WTC11 (cell line): ENCODE measurements around the gene JAZF1. TPM values are rescaled to one million over a fixed set of nuclear protein-coding genes. Genes with fewer than 3 reads are reported as not detected.

Source experiments
- ATAC-seq: fragments of 200-7000 bp; cut with Tn5 transposase; 2 replicates; pipeline ENCODE4 v1.10.0; 2021; ENCODE audit warnings: mild to moderate bottlenecking, moderate library complexity
- CTCF ChIA-PET: fragments of 300-600 bp; sonication (Branson Sonifier 250); formaldehyde crosslinking; loops from one replicate; lab custom pipeline; 2021; ENCODE audit warnings: antibody characterized with exemption; lab: Charles Lee
- POLR2A ChIA-PET: fragments of 350-600 bp; sonication (Branson Sonifier 250); formaldehyde crosslinking; loops from one replicate; lab custom pipeline; 2021; ENCODE audit warnings: antibody characterized with exemption; lab: Charles Lee
- DNase-seq: peaks from one replicate; pipeline ENCODE4 v3.0.0; 2021; ENCODE audit warnings: low spot score
- H3K27ac Mint-ChIP-seq: 2 replicates; pipeline ENCODE4 v1.8.0; 2021; ENCODE audit warnings: mixed read lengths
- H3K27me3 Mint-ChIP-seq: 2 replicates; pipeline ENCODE4 v1.8.0; 2021; ENCODE audit warnings: low read depth, mild to moderate bottlenecking, moderate library complexity, mixed read lengths
- H3K36me3 Mint-ChIP-seq: 2 replicates; pipeline ENCODE4 v1.8.0; 2021; ENCODE audit warnings: mixed read lengths
- H3K4me1 Mint-ChIP-seq: 2 replicates; pipeline ENCODE4 v1.8.0; 2022; ENCODE audit warnings: mixed read lengths
- H3K4me3 Mint-ChIP-seq: 2 replicates; pipeline ENCODE4 v1.8.0; 2021; ENCODE audit warnings: mild to moderate bottlenecking, moderate library complexity, mixed read lengths
- H3K9me3 Mint-ChIP-seq: 2 replicates; pipeline ENCODE4 v1.8.0; 2021; ENCODE audit warnings: mixed read lengths
- ATF3 ChIP-seq: sonication (generic); formaldehyde crosslinking; conservative IDR thresholded peaks from 2 replicates; pipeline ENCODE4 v1.8.1; 2022; ENCODE audit warnings: mild to moderate bottlenecking, missing genetic modification reagents
- ETV6 ChIP-seq: sonication (generic); formaldehyde crosslinking; IDR thresholded peaks from 2 replicates; pipeline ENCODE4 v1.8.1; 2022; ENCODE audit warnings: mild to moderate bottlenecking, missing genetic modification reagents
- FOXK1 ChIP-seq: sonication (generic); formaldehyde crosslinking; IDR thresholded peaks from 2 replicates; pipeline ENCODE4 v1.8.0; 2022; ENCODE audit warnings: mild to moderate bottlenecking, moderate library complexity, missing genetic modification reagents
- FOXP1 ChIP-seq: sonication (generic); formaldehyde crosslinking; IDR thresholded peaks from 2 replicates; pipeline ENCODE4 v1.8.0; 2022; ENCODE audit warnings: missing genetic modification reagents, mild to moderate bottlenecking, moderate library complexity, borderline replicate concordance
- GABPB1 ChIP-seq: sonication (generic); formaldehyde crosslinking; IDR thresholded peaks from 2 replicates; pipeline ENCODE4 v1.8.1; 2023; ENCODE audit warnings: mild to moderate bottlenecking, missing genetic modification reagents
- GTF2I ChIP-seq: fragments of 250-450 bp; sonication (Bioruptor Pico); conservative IDR thresholded peaks from 2 replicates; pipeline ENCODE4 v1.4.0; 2021; ENCODE audit warnings: mild to moderate bottlenecking
- MXD4 ChIP-seq: fragments of 250-450 bp; sonication (Bioruptor Pico); IDR thresholded peaks from 2 replicates; pipeline ENCODE4 v1.8.0; 2021; ENCODE audit warnings: mild to moderate bottlenecking, moderate library complexity, borderline replicate concordance
- NFYB ChIP-seq: sonication (generic); formaldehyde crosslinking; conservative IDR thresholded peaks from 2 replicates; pipeline ENCODE4 v1.8.0; 2022; ENCODE audit warnings: low read depth, missing genetic modification reagents
- OVOL2 ChIP-seq: fragments of 250-450 bp; sonication (Bioruptor Pico); IDR thresholded peaks from 2 replicates; pipeline ENCODE4 v1.9.0; 2021; ENCODE audit warnings: mild to moderate bottlenecking, borderline replicate concordance
- ZNF219 ChIP-seq: sonication (generic); formaldehyde crosslinking; IDR thresholded peaks from 2 replicates; pipeline ENCODE4 v1.8.0; 2023; ENCODE audit warnings: missing genetic modification reagents, mild to moderate bottlenecking, borderline replicate concordance
- ZNF263 ChIP-seq: sonication (generic); formaldehyde crosslinking; IDR thresholded peaks from 2 replicates; pipeline ENCODE4 v1.8.1; 2022; ENCODE audit warnings: low read depth, mild to moderate bottlenecking, moderate library complexity, missing genetic modification reagents
- ZNF317 ChIP-seq: sonication (generic); formaldehyde crosslinking; IDR thresholded peaks from 2 replicates; pipeline ENCODE4 v1.8.1; 2023; ENCODE audit warnings: low read depth, mild to moderate bottlenecking, moderate library complexity, missing genetic modification reagents, borderline replicate concordance
- ZNF416 ChIP-seq: fragments of 250-450 bp; sonication (Bioruptor Pico); IDR thresholded peaks from 2 replicates; pipeline ENCODE4 v1.9.0; 2021; ENCODE audit warnings: mild to moderate bottlenecking, inconsistent platforms
- ZNF671 ChIP-seq: fragments of 250-450 bp; sonication (Bioruptor Pico); IDR thresholded peaks from 2 replicates; pipeline ENCODE4 v1.8.0; 2021; ENCODE audit warnings: mild to moderate bottlenecking
- total RNA-seq: library from RNA; stranded (reverse); gene quantifications from 3 replicates; pipeline ENCODE4 v1.2.3, GENCODE V29; 2021
- TF ChIP-seq, protein P1 (sequence below): fragments of 250-450 bp; sonication (Bioruptor Pico); IDR thresholded peaks from 2 replicates; pipeline ENCODE4 v2.1.2; 2022; ENCODE audit warnings: mild to moderate bottlenecking, moderate library complexity
- TF ChIP-seq, protein P2 (sequence below): sonication (generic); formaldehyde crosslinking; conservative IDR thresholded peaks from 2 replicates; pipeline ENCODE4 v1.8.1; 2023; ENCODE audit warnings: mild to moderate bottlenecking, low read depth, missing genetic modification reagents, moderate library complexity
- TF ChIP-seq, protein P3 (sequence below): sonication (generic); formaldehyde crosslinking; IDR thresholded peaks from 2 replicates; pipeline ENCODE4 v1.8.0; 2023; ENCODE audit warnings: missing genetic modification reagents

JAZF1 gene
- total RNA-seq, 1 experiment from 2014 or later, result 19.0 TPM

DNA sequence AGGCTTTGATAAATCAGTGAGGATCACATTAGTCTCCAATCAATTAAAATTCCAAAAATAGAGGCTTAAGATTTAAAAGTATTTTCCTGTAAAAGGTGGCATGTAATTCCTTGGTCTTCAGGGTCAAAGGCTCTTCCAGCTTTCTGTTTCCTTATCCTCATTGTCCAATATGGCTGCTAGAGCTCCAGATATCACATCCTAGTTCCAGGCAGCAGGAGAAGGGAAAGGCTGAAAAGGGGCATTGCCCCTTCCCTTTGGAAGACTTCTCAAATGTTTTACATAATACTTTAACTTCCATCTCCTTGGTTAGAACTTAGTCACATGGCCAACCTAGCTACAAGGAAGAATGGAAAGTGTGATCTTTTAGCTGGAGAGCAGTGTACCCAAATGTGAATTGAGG lies 39.2 kb upstream of the JAZF1 start:
- ChIA-PET POLR2A (no interaction called here), CTCF (no interaction called here)
- Mint-ChIP-seq H3K9me3 (peaks cover 7% of the 10 kb centered on the region), H3K36me3 (no peaks in the 10 kb centered on the region), H3K4me3 (no peak overlapping the region), H3K27ac (no peak overlapping the region), H3K4me1 (peaks cover 22% of the 10 kb centered on the region), H3K27me3 (no peaks in the 10 kb centered on the region)
- ATAC-seq (no peak), DNase-seq (no peak)
- TF ChIP-seq ZNF219 (no peak), ZNF263 (CRISPR knock-in tag) (no peak), ZNF416 (no peak)

GRCh38 chr7:28217143-28217542 lies 36.5 kb upstream of the JAZF1 start:
- H3K36me3 Mint-ChIP-seq, result no peaks in the 10 kb centered on the region
- ATAC-seq, result no peak

DNA sequence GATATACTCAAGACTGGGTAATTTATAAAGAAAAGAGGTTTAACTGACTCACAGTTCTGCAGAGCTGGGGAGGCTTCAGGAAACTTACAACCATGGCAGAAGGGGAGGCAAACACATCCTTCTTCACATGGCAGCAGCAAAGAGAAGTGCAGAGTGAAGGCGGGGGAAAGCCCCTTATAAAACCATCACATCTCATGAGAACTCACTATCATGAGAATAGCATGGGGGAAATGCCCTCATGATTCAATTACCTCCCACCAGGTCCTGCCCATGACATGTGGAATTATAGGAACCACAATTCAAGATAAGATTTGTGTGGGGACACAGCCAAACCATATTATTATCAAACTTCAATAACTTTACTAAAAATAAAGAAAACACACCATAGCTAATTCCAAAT lies 30.4 kb upstream of the JAZF1 start:
- no peak for DNase-seq
- peaks cover 14% of the 10 kb centered on the region for H3K9me3 Mint-ChIP-seq
- no peak for ATAC-seq
- ChIA-PET POLR2A (no interaction called here), CTCF (no interaction called here)
- no peak overlapping the region for H3K27ac Mint-ChIP-seq
- H3K4me1 Mint-ChIP-seq, result peaks cover 4% of the 10 kb centered on the region; the same call in 1 of the 2 replicates
- no peaks in the 10 kb centered on the region for H3K27me3 Mint-ChIP-seq
- H3K36me3 Mint-ChIP-seq, result no peaks in the 10 kb centered on the region
- H3K4me3 Mint-ChIP-seq, result no peak overlapping the region
- TF ChIP-seq GTF2I (CRISPR knock-in tag) (no peak), ZNF263 (CRISPR knock-in tag) (no peak), OVOL2 (CRISPR knock-in tag) (no peak), FOXK1 (no peak), ZNF317 (CRISPR knock-in tag) (no peak), MXD4 (CRISPR knock-in tag) (no peak), FOXP1 (CRISPR knock-in tag) (no peak), ZNF671 (CRISPR knock-in tag) (no peak), ATF3 (no peak), ETV6 (CRISPR knock-in tag) (no peak), NFYB (no peak), GABPB1 (CRISPR knock-in tag) (no peak)
- TF ChIP-seq, protein P1, sequence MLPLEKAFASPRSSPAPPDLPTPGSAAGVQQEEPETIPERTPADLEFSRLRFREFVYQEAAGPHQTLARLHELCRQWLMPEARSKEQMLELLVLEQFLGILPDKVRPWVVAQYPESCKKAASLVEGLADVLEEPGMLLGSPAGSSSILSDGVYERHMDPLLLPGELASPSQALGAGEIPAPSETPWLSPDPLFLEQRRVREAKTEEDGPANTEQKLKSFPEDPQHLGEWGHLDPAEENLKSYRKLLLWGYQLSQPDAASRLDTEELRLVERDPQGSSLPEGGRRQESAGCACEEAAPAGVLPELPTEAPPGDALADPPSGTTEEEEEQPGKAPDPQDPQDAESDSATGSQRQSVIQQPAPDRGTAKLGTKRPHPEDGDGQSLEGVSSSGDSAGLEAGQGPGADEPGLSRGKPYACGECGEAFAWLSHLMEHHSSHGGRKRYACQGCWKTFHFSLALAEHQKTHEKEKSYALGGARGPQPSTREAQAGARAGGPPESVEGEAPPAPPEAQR (CRISPR knock-in tag), result no peak
- TF ChIP-seq, protein P2, sequence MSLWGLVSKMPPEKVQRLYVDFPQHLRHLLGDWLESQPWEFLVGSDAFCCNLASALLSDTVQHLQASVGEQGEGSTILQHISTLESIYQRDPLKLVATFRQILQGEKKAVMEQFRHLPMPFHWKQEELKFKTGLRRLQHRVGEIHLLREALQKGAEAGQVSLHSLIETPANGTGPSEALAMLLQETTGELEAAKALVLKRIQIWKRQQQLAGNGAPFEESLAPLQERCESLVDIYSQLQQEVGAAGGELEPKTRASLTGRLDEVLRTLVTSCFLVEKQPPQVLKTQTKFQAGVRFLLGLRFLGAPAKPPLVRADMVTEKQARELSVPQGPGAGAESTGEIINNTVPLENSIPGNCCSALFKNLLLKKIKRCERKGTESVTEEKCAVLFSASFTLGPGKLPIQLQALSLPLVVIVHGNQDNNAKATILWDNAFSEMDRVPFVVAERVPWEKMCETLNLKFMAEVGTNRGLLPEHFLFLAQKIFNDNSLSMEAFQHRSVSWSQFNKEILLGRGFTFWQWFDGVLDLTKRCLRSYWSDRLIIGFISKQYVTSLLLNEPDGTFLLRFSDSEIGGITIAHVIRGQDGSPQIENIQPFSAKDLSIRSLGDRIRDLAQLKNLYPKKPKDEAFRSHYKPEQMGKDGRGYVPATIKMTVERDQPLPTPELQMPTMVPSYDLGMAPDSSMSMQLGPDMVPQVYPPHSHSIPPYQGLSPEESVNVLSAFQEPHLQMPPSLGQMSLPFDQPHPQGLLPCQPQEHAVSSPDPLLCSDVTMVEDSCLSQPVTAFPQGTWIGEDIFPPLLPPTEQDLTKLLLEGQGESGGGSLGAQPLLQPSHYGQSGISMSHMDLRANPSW (CRISPR knock-in tag), result no peak
- TF ChIP-seq, protein P3, sequence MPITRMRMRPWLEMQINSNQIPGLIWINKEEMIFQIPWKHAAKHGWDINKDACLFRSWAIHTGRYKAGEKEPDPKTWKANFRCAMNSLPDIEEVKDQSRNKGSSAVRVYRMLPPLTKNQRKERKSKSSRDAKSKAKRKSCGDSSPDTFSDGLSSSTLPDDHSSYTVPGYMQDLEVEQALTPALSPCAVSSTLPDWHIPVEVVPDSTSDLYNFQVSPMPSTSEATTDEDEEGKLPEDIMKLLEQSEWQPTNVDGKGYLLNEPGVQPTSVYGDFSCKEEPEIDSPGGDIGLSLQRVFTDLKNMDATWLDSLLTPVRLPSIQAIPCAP, result no peak

More at GRCh38 chr7:28217143-28217542, 36.5 kb upstream of the JAZF1 start:
- peaks cover 7% of the 10 kb centered on the region for H3K9me3 Mint-ChIP-seq
- TF ChIP-seq, protein P2 (CRISPR knock-in tag), result no peak
- TF ChIP-seq, all 79 proteins: peak for 0
- H3K27ac Mint-ChIP-seq, result no peak overlapping the region
- no peak overlapping the region for H3K4me3 Mint-ChIP-seq
- peaks cover 15% of the 10 kb centered on the region for H3K4me1 Mint-ChIP-seq
- ChIA-PET POLR2A (interaction anchor here (1.1 kb wide), 1 partner anchor 10 kb away, joined by 3 read pairs; no protein-coding TSS in a partner anchor), CTCF (interaction anchor here (1.2 kb wide), 1 partner anchor 12 kb away, joined by 3 read pairs; no protein-coding TSS in a partner anchor)
- no peaks in the 10 kb centered on the region for H3K27me3 Mint-ChIP-seq
- no peak for DNase-seq
